OCI-LY3 (cell line): ENCODE results near the gene ZNF283.

Experiments
- EZH2phosphoT487 ChIP-seq: fragments of 200-600 bp; shearing (Covaris generic); IDR thresholded peaks from 2 replicates; pipeline ENCODE4 v1.6.1; 2018; ENCODE audit warnings: antibody characterized with exemption, mixed run types, low read depth
- TF ChIP-seq, protein P1 (sequence below): fragments of 200-600, 300-600 bp; sonication (generic); IDR thresholded peaks from 2 replicates; pipeline ENCODE4 v1.5.1; 2014; ENCODE audit warnings: antibody characterized with exemption, low read length, low read depth

DNA sequence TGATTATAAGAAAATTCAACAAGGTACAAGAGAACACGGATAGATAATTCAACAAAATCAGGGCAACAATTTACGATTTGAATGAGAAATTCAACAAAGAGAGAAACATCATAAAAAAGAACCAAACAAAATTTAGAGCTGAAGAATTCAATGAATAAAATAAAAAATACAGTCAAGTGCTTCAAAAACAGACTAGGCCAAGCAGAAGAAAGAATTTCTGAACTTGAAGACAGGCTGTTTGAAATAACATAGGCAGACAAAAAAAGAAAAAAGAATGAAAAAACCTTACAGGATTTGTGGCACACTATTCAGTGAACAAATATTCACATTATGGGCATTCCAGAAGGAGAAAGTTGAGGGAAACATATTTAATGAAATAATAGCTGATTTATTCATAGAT, 31.1 kb downstream of the ZNF283 start:
- TF ChIP-seq, protein P1, sequence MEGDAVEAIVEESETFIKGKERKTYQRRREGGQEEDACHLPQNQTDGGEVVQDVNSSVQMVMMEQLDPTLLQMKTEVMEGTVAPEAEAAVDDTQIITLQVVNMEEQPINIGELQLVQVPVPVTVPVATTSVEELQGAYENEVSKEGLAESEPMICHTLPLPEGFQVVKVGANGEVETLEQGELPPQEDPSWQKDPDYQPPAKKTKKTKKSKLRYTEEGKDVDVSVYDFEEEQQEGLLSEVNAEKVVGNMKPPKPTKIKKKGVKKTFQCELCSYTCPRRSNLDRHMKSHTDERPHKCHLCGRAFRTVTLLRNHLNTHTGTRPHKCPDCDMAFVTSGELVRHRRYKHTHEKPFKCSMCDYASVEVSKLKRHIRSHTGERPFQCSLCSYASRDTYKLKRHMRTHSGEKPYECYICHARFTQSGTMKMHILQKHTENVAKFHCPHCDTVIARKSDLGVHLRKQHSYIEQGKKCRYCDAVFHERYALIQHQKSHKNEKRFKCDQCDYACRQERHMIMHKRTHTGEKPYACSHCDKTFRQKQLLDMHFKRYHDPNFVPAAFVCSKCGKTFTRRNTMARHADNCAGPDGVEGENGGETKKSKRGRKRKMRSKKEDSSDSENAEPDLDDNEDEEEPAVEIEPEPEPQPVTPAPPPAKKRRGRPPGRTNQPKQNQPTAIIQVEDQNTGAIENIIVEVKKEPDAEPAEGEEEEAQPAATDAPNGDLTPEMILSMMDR: no peak
- TF ChIP-seq EZH2phosphoT487: no peak
